ENCODE measurements around the gene ATP11A.

The ATP11A gene

DNA sequence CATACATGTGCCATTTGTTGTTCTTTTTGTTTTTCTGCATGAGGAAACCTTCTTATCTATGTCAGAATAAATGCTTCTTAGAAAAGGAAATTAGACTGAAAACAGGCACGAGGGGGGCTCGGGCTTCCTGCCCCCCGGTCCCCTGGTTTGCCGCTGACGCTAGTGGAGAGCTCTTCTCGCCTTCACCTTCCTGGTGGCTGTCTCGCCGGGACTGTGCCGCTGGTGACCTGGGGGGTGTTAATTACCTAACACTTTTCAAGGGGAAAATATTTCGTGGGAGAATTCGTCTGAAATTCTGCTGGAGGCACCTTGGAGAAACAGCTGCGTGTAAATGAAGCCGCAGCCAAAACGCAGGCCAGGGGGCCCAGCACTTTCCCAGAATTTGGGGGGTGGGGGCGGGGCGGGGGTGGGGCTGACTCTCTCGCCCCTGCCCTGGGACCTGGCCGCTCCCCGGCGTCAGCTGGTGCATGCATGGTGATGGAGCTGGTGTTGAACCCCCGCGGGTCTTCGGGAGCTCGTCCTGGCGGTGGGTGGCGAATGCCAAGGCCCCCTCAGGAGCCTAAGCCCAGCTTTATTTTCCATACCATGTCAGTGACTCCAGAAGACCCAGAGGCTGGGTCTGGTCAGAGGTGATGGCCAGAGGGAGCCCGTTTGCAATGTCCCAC is 220.9 kb downstream of the ATP11A start:
- Histone ChIP-seq H3K27me3 (ENCODE audit: insufficient read depth, poor library complexity, severe bottlenecking) (peaks cover 6% of the 10 kb centered on the region), H3K27ac (ENCODE audit: poor library complexity, severe bottlenecking) (no peak overlapping the region), H3K36me3 (ENCODE audit: low read depth) (no peaks in the 10 kb centered on the region), H3K4me1 (ENCODE audit: insufficient read depth, poor library complexity, severe bottlenecking) (no peaks in the 10 kb centered on the region), H3K9me3 (ENCODE audit: severe bottlenecking) (no peaks in the 10 kb centered on the region), H3K4me3 (ENCODE audit: severe bottlenecking) (no peak overlapping the region)
- DNase-seq (ENCODE audit: low spot score) (no peak), ATAC-seq (ENCODE audit: low read depth) (no peak)
- TF ChIP-seq, protein P1, sequence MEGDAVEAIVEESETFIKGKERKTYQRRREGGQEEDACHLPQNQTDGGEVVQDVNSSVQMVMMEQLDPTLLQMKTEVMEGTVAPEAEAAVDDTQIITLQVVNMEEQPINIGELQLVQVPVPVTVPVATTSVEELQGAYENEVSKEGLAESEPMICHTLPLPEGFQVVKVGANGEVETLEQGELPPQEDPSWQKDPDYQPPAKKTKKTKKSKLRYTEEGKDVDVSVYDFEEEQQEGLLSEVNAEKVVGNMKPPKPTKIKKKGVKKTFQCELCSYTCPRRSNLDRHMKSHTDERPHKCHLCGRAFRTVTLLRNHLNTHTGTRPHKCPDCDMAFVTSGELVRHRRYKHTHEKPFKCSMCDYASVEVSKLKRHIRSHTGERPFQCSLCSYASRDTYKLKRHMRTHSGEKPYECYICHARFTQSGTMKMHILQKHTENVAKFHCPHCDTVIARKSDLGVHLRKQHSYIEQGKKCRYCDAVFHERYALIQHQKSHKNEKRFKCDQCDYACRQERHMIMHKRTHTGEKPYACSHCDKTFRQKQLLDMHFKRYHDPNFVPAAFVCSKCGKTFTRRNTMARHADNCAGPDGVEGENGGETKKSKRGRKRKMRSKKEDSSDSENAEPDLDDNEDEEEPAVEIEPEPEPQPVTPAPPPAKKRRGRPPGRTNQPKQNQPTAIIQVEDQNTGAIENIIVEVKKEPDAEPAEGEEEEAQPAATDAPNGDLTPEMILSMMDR (IDR thresholded peaks at IDR 0.05; ENCODE audit: poor library complexity, severe bottlenecking) = no peak

DNA sequence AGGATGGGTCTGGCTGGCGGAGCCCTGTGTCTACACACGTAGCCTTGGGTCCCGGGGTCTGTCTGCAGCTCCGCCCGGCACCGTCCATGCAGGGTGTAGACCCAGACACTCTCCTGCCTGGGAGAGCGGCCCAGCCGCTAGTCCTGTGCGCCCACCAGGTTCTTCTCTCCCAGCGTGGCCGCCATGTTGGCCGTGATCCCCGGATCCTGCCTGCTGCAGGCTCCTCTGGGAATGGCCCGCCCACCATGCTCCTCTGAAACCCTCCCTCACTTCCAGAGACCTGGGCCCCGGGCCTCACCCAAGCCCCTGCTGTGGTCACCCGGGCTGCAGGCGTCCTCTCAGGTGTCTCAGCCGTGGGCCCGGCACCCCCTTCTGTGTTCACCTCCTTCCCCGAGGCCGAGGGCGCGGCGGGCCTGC is 221.5 kb downstream of the ATP11A start:
- Histone ChIP-seq H3K4me1 (ENCODE audit: insufficient read depth, poor library complexity, severe bottlenecking) (peaks cover 3% of the 10 kb centered on the region), H3K36me3 (ENCODE audit: low read depth) (no peaks in the 10 kb centered on the region), H3K4me3 (ENCODE audit: severe bottlenecking) (no peak overlapping the region), H3K9me3 (ENCODE audit: severe bottlenecking) (no peaks in the 10 kb centered on the region), H3K27me3 (ENCODE audit: insufficient read depth, poor library complexity, severe bottlenecking) (peaks cover 6% of the 10 kb centered on the region), H3K27ac (ENCODE audit: poor library complexity, severe bottlenecking) (no peak overlapping the region)
- peak; percentile 65 for DNase-seq (ENCODE audit: low spot score)
- TF ChIP-seq, protein P1 (IDR thresholded peaks at IDR 0.05; ENCODE audit: poor library complexity, severe bottlenecking) = no peak
- no peak for ATAC-seq (ENCODE audit: low read depth)

DNA sequence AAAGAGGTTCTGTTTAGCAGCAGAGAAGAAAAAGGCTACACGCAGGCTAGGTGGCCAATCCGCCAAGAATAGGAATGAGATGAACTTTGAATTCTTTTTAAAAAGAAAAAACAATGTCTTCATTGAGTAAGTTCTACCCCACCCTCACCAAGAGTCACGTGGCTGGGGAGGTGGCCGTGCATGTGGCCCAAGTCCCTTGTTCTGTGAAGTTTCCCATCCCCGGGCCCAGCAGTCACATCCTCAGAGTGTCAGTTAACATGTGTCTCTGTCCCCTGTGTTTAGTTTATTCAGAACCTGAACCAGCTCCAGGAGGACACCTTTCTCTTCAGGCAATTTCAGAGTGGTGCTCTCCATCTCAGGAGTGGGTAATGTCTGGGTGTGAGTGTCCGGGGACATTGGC is 222.0 kb downstream of the ATP11A start:
- no peak for ATAC-seq (ENCODE audit: low read depth)
- H3K27me3 ChIP-seq (ENCODE audit: insufficient read depth, poor library complexity, severe bottlenecking) = peaks cover 6% of the 10 kb centered on the region
- peaks cover 4% of the 10 kb centered on the region for H3K4me1 ChIP-seq (ENCODE audit: insufficient read depth, poor library complexity, severe bottlenecking)
- no peaks in the 10 kb centered on the region for H3K9me3 ChIP-seq (ENCODE audit: severe bottlenecking)
- H3K27ac ChIP-seq (ENCODE audit: poor library complexity, severe bottlenecking) = no peak overlapping the region
- no peak for DNase-seq (ENCODE audit: low spot score)
- TF ChIP-seq, protein P1 (IDR thresholded peaks at IDR 0.05; ENCODE audit: poor library complexity, severe bottlenecking) = no peak
- no peak overlapping the region for H3K4me3 ChIP-seq (ENCODE audit: severe bottlenecking)
- H3K36me3 ChIP-seq (ENCODE audit: low read depth) = no peaks in the 10 kb centered on the region

DNA sequence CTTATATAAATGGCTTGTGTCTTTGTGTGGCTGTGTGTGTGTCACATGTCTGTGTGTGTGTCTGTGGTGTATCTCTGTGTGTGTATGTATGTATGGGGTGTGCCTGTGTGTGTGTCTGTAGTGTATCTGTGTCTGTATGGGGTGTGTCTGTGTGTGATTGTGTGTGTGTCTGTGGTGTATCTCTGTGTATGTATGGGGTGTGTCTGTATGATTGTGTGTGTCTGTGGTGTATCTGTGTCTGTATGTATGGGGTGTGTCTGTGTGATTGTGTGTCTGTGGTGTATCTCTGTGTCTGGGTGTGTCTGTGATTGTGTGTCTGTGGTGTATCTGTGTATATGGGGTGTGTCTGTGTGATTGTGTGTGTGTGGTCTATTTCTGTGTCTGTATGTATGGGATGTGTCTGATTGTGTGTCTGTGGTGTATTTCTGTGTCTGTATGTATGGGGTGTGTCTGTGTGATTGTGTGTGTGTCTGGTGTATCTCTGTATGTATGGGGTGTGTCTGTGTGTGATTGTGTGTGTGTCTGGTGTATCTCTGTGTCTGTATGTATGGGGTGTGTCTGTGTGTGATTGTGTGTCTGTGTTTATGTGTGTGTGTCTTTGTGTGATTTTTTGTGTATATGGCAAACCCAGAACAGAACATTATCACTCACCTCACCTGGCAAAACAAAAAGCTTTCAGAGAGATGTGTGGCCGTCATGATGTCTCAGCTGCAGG is 223.0 kb downstream of the ATP11A start:
- no peak for ATAC-seq (ENCODE audit: low read depth)
- H3K4me1 ChIP-seq (ENCODE audit: insufficient read depth, poor library complexity, severe bottlenecking) = peaks cover 4% of the 10 kb centered on the region
- no peak for DNase-seq (ENCODE audit: low spot score)
- peaks cover 2% of the 10 kb centered on the region for H3K27me3 ChIP-seq (ENCODE audit: insufficient read depth, poor library complexity, severe bottlenecking)
- no peak overlapping the region for H3K27ac ChIP-seq (ENCODE audit: poor library complexity, severe bottlenecking)
- no peak overlapping the region for H3K4me3 ChIP-seq (ENCODE audit: severe bottlenecking)
- H3K9me3 ChIP-seq (ENCODE audit: severe bottlenecking) = no peaks in the 10 kb centered on the region
- TF ChIP-seq, protein P1 (IDR thresholded peaks at IDR 0.05; ENCODE audit: poor library complexity, severe bottlenecking) = no peak
- no peaks in the 10 kb centered on the region for H3K36me3 ChIP-seq (ENCODE audit: low read depth)

DNA sequence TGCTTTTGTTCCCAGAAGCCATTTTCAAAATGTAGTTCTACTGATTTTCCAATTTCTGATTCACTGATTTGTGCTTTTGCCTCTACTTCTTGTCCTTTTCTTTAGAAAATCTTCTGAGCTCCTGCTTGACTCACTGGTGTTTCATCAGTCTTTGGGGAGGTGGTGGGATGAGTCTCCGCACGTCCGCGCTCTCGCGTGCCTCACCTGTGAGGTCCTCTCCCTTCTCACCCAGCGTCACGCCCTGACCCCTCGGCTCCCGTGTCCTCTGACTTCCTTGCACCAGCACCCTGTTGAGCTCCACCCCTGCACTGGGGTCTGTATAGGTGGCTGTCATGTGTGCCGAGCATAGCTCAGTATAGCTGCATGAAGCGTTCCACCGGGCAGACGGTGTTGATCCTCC is 226.5 kb downstream of the ATP11A start:
- no peaks in the 10 kb centered on the region for H3K9me3 ChIP-seq (ENCODE audit: severe bottlenecking)
- peaks cover 4% of the 10 kb centered on the region for H3K4me1 ChIP-seq (ENCODE audit: insufficient read depth, poor library complexity, severe bottlenecking)
- H3K27me3 ChIP-seq (ENCODE audit: insufficient read depth, poor library complexity, severe bottlenecking) = no peaks in the 10 kb centered on the region
- ATAC-seq (ENCODE audit: low read depth) (peak; percentile 25; the same call in 1 of the 3 replicates), DNase-seq (ENCODE audit: low spot score) (no peak)
- H3K36me3 ChIP-seq (ENCODE audit: low read depth) = no peaks in the 10 kb centered on the region
- no peak overlapping the region for H3K4me3 ChIP-seq (ENCODE audit: severe bottlenecking)
- TF ChIP-seq, protein P1 (IDR thresholded peaks at IDR 0.05; ENCODE audit: poor library complexity, severe bottlenecking) = no peak
- no peak overlapping the region for H3K27ac ChIP-seq (ENCODE audit: poor library complexity, severe bottlenecking)

Data from RWPE2 (cell line).